ENCODE results near the gene FOXO3.
A peak's percentile ranks its signal among the peaks of the same experiment; 100 is the strongest.

FOXO3 gene

GRCh38 chr6:108720827-108721226 is 160.1 kb downstream of the FOXO3 start:
- no peak for DNase-seq

- DNase-seq = no peak
Observed at GRCh38 chr6:108721286-108721685, 160.6 kb downstream of the FOXO3 start.

- DNase-seq = no peak
Observed at GRCh38 chr6:108723594-108723993, 162.9 kb downstream of the FOXO3 start.

GRCh38 chr6:108726726-108727339 is 166.1 kb downstream of the FOXO3 start:
- DNase-seq = no peak

GRCh38 chr6:108727966-108728730 is 167.4 kb downstream of the FOXO3 start:
- DNase-seq = no peak

GRCh38 chr6:108728826-108729225 is 168.1 kb downstream of the FOXO3 start:
- no peak for DNase-seq

- peak; percentile 36 for DNase-seq
Observed at GRCh38 chr6:108730635-108731515, 170.2 kb downstream of the FOXO3 start.

- no peak for DNase-seq
Observed at GRCh38 chr6:108732091-108732870, 171.6 kb downstream of the FOXO3 start.

- no peak for DNase-seq
Observed at GRCh38 chr6:108733051-108733450, 172.3 kb downstream of the FOXO3 start.

GRCh38 chr6:108733706-108734265 is 173.1 kb downstream of the FOXO3 start:
- DNase-seq = no peak
